Caco-2 (cell line): ENCODE data around the gene B3GNT4. TPM values are rescaled to one million over a fixed set of nuclear protein-coding genes. Genes with fewer than 3 reads are reported as not detected.

Source experiments
- BruUV-seq: library from RNA; stranded (reverse); fragments of 400-500 nt; replicated peaks from 2 replicates; lab custom pipeline; 2021; lab: Mats Ljungman, UMichigan
- CTCF ChIA-PET: fragments of 300-600 bp; sonication (Branson Sonifier 250); formaldehyde crosslinking; loops from one replicate; lab custom pipeline; 2022; ENCODE audit warnings: antibody characterized with exemption; lab: Charles Lee
- POLR2A ChIA-PET: fragments of 300-600 bp; sonication (Branson Sonifier 250); formaldehyde crosslinking; loops from one replicate; lab custom pipeline; 2022; ENCODE audit warnings: antibody characterized with exemption; lab: Charles Lee
- DNase-seq, 2 experiments: peaks; one replicate each; pipeline versions ENCODE4 v3.0.0 to v3.0.0-alpha.2; 2020 to 2022
- H3K27me3 ChIP-seq: replicated peaks from 2 replicates; pipeline ENCODE4 v1.6.0; 2011; ENCODE audit warnings: low read length; ENCODE audit not compliant: control insufficient read depth, insufficient read depth
- H3K36me3 ChIP-seq: 2 replicates; pipeline ENCODE4 v1.5.1; 2011; ENCODE audit warnings: low read length; ENCODE audit not compliant: control insufficient read depth, insufficient read depth
- H3K4me1 ChIP-seq: fragments of 250-450 bp; sonication (Bioruptor Pico); 2 replicates; pipeline ENCODE4 v1.5.1; 2020; ENCODE audit warnings: mild to moderate bottlenecking
- H3K4me3 ChIP-seq: 2 replicates; pipeline ENCODE4 v1.5.1; 2011; ENCODE audit warnings: low read depth, mild to moderate bottlenecking, control low read depth, low read length
- H3K9me3 ChIP-seq: fragments of 250-450 bp; sonication (Bioruptor Pico); 2 replicates; pipeline ENCODE4 v1.5.1; 2020; ENCODE audit warnings: mild to moderate bottlenecking, moderate library complexity
- H3K27ac Mint-ChIP-seq: one replicate; pipeline ENCODE4 v1.8.0; 2022; ENCODE audit warnings: mixed read lengths; ENCODE audit not compliant: unreplicated experiment
- H3K27me3 Mint-ChIP-seq: one replicate; pipeline ENCODE4 v1.8.0; 2022; ENCODE audit warnings: mixed read lengths; ENCODE audit not compliant: insufficient read depth, unreplicated experiment
- H3K36me3 Mint-ChIP-seq: one replicate; pipeline ENCODE4 v1.8.0; 2022; ENCODE audit warnings: mild to moderate bottlenecking, mixed read lengths; ENCODE audit not compliant: insufficient read depth, unreplicated experiment
- H3K4me1 Mint-ChIP-seq: one replicate; pipeline ENCODE4 v1.8.0; 2022; ENCODE audit warnings: low read depth, mixed read lengths; ENCODE audit not compliant: unreplicated experiment
- H3K4me3 Mint-ChIP-seq: one replicate; pipeline ENCODE4 v1.8.0; 2022; ENCODE audit warnings: mild to moderate bottlenecking, moderate library complexity, mixed read lengths; ENCODE audit not compliant: unreplicated experiment
- H3K9me3 Mint-ChIP-seq: one replicate; pipeline ENCODE4 v1.8.0; 2022; ENCODE audit warnings: mixed read lengths; ENCODE audit not compliant: unreplicated experiment
- CTCF ChIP-seq, 2 experiments: fragments of 200-600 bp in 1 of 2; IDR thresholded peaks; 1 replicate in 1 of 2; 2 replicates in 1 of 2; pipeline versions ENCODE4 v1.5.1 to v1.8.0; 2011 to 2022; ENCODE audit warnings: antibody characterized with exemption in 1 of 2, control low read depth in 1 of 2, inconsistent platforms in 1 of 2, low read depth in 1 of 2, low read length in 1 of 2, mild to moderate bottlenecking in 1 of 2, moderate library complexity in 1 of 2; ENCODE audit not compliant: insufficient read depth in 1 of 2, severe bottlenecking in 1 of 2, unreplicated experiment in 1 of 2
- intact Hi-C: fragments of 100-400 bp; cut with micrococcal nuclease; formaldehyde crosslinking; loops from one replicate; pipeline ENCODE4 v1.10.0; 2022; ENCODE audit not compliant: unreplicated experiment
- total RNA-seq: library from RNA; stranded (reverse); gene quantifications from 2 replicates; pipeline ENCODE4 v1.2.3, GENCODE V29; 2022

Gene B3GNT4
- total RNA-seq, 1 experiment from 2014 or later, result 2.2 TPM

GRCh38 chr12:122244565-122245371 is 41.3 kb downstream of the B3GNT4 start:
- no peak overlapping the region for H3K27ac Mint-ChIP-seq
- ChIA-PET CTCF (no interaction called here), POLR2A (interaction anchor here (1.6 kb wide), 1 partner anchor 19 kb away, joined by 10 read pairs; the partner anchor contains the start of gene DIABLO)
- Histone ChIP-seq H3K4me1 (no peaks in the 10 kb centered on the region), H3K4me3 (no peak overlapping the region), H3K36me3 (no peaks in the 10 kb centered on the region), H3K27me3 (no peaks in the 10 kb centered on the region), H3K9me3 (no peaks in the 10 kb centered on the region)
- no peak overlapping the region for H3K4me3 Mint-ChIP-seq
- H3K9me3 Mint-ChIP-seq, result no peaks in the 10 kb centered on the region
- peaks cover 14% of the 10 kb centered on the region for H3K36me3 Mint-ChIP-seq
- H3K4me1 Mint-ChIP-seq, result no peaks in the 10 kb centered on the region
- BruUV-seq, result no TSS peak
- no peak for DNase-seq
- intact Hi-C loops, result no loop called here
- TF ChIP-seq CTCF (IDR thresholded peaks at IDR 0.05; ENCODE audit: insufficient read depth in 1 of 2, low read depth in 1 of 2, low read length in 1 of 2, severe bottlenecking in 1 of 2, unreplicated experiment in 1 of 2), result no peak
- no peaks in the 10 kb centered on the region for H3K27me3 Mint-ChIP-seq

GRCh38 chr12:122245553-122245952 is 42.0 kb downstream of the B3GNT4 start:
- Mint-ChIP-seq H3K4me3 (no peak overlapping the region), H3K27ac (no peak overlapping the region), H3K9me3 (no peaks in the 10 kb centered on the region), H3K4me1 (no peaks in the 10 kb centered on the region), H3K27me3 (no peaks in the 10 kb centered on the region), H3K36me3 (peaks cover 22% of the 10 kb centered on the region)
- no peak for TF ChIP-seq CTCF (IDR thresholded peaks at IDR 0.05; ENCODE audit: insufficient read depth in 1 of 2, low read depth in 1 of 2, low read length in 1 of 2, severe bottlenecking in 1 of 2, unreplicated experiment in 1 of 2)
- ChIA-PET POLR2A (interaction anchor here (1.6 kb wide), 1 partner anchor 20 kb away, joined by 10 read pairs; the partner anchor contains the start of gene DIABLO), CTCF (no interaction called here)
- Histone ChIP-seq H3K9me3 (no peaks in the 10 kb centered on the region), H3K27me3 (no peaks in the 10 kb centered on the region), H3K36me3 (no peaks in the 10 kb centered on the region), H3K4me1 (no peaks in the 10 kb centered on the region), H3K4me3 (no peak overlapping the region)
- DNase-seq, result no peak
- no TSS peak for BruUV-seq
- intact Hi-C loops, result no loop called here

GRCh38 chr12:122250047-122250446 is 46.5 kb downstream of the B3GNT4 start:
- Mint-ChIP-seq H3K4me1 (no peaks in the 10 kb centered on the region), H3K36me3 (peaks cover 25% of the 10 kb centered on the region), H3K4me3 (no peak overlapping the region), H3K9me3 (no peaks in the 10 kb centered on the region), H3K27me3 (no peaks in the 10 kb centered on the region), H3K27ac (no peak overlapping the region)
- CTCF ChIA-PET, result no interaction called here
- H3K9me3 ChIP-seq, result no peaks in the 10 kb centered on the region
- no peaks in the 10 kb centered on the region for H3K4me1 ChIP-seq
- no peaks in the 10 kb centered on the region for H3K36me3 ChIP-seq
- H3K4me3 ChIP-seq, result no peak overlapping the region
- POLR2A ChIA-PET, result no interaction called here
- DNase-seq, result no peak
- no peaks in the 10 kb centered on the region for H3K27me3 ChIP-seq
- no TSS peak for BruUV-seq
- intact Hi-C loops, result no loop called here
- TF ChIP-seq CTCF (IDR thresholded peaks at IDR 0.05; ENCODE audit: insufficient read depth in 1 of 2, low read depth in 1 of 2, low read length in 1 of 2, severe bottlenecking in 1 of 2, unreplicated experiment in 1 of 2), result no peak
